Suprapubic skin (tissue), 4 donors: Measurements from ENCODE around the gene KRT73. TPM values are rescaled to one million over a fixed set of nuclear protein-coding genes. Genes with fewer than 3 reads are reported as not detected.

Experiments used
- DNase-seq, 2 donors: peaks; one replicate each; pipeline ENCODE4 v3.0.0-alpha.2; 2019; ENCODE audit warnings: low spot score in 2 of 2
- H3K27ac ChIP-seq: fragments of 200-600 bp; sonication (generic); one replicate; pipeline ENCODE4 v1.5.1; 2019
- H3K27me3 ChIP-seq: fragments of 200-600 bp; sonication (generic); one replicate; pipeline ENCODE4 v1.5.1; 2019
- H3K36me3 ChIP-seq: fragments of 200-600 bp; sonication (generic); one replicate; pipeline ENCODE4 v1.5.1; 2019
- H3K4me1 ChIP-seq: fragments of 200-600 bp; sonication (generic); one replicate; pipeline ENCODE4 v1.5.1; 2019
- H3K4me3 ChIP-seq: fragments of 200-600 bp; sonication (generic); one replicate; pipeline ENCODE4 v1.5.1; 2019; ENCODE audit warnings: mild to moderate bottlenecking
- H3K9me3 ChIP-seq: fragments of 200-600 bp; sonication (generic); one replicate; pipeline ENCODE4 v1.5.1; 2019
- EP300 ChIP-seq: sonication (generic); formaldehyde crosslinking; IDR thresholded peaks from one replicate; pipeline ENCODE4 v1.6.1; 2017; ENCODE audit warnings: antibody characterized with exemption
- POLR2A ChIP-seq, 2 donors: fragments of 450-650 bp; IDR thresholded peaks; one replicate each; pipeline ENCODE4 v1.6.1; 2017; ENCODE audit warnings: antibody characterized with exemption in 2 of 2, mild to moderate bottlenecking in 2 of 2, moderate library complexity in 2 of 2
- POLR2AphosphoS5 ChIP-seq, 3 donors: sonication (generic); formaldehyde crosslinking; IDR thresholded peaks; one replicate each; pipeline ENCODE4 v1.6.1; 2017; ENCODE audit warnings: antibody characterized with exemption in 3 of 3
- WGBS: methylation state at CpG from one replicate; pipeline ENCODE4 v1.1.5; 2018; 5-methylcytosine and 5-hydroxymethylcytosine counted together
- total RNA-seq, 4 donors: library from RNA; depleted of rRNA; stranded (reverse); fragments of >200 nt; gene quantifications; one replicate each; pipeline ENCODE4 v1.1.0, GENCODE V29; 2016
- TF ChIP-seq, protein P1 (sequence below), 2 donors: fragments of 200-600 bp in 1 of 2; fragments of 450-650 bp in 1 of 2; sonication (generic) in 1 of 2; IDR thresholded peaks; one replicate each; pipeline ENCODE4 v1.5.1; 2016 to 2019; ENCODE audit warnings: antibody characterized with exemption in 2 of 2, mild to moderate bottlenecking in 1 of 2, moderate library complexity in 1 of 2

Gene KRT73
- total RNA-seq, 4 donors from 2014 or later = 8.7 to 27.4 (median 17.5) TPM

DNA sequence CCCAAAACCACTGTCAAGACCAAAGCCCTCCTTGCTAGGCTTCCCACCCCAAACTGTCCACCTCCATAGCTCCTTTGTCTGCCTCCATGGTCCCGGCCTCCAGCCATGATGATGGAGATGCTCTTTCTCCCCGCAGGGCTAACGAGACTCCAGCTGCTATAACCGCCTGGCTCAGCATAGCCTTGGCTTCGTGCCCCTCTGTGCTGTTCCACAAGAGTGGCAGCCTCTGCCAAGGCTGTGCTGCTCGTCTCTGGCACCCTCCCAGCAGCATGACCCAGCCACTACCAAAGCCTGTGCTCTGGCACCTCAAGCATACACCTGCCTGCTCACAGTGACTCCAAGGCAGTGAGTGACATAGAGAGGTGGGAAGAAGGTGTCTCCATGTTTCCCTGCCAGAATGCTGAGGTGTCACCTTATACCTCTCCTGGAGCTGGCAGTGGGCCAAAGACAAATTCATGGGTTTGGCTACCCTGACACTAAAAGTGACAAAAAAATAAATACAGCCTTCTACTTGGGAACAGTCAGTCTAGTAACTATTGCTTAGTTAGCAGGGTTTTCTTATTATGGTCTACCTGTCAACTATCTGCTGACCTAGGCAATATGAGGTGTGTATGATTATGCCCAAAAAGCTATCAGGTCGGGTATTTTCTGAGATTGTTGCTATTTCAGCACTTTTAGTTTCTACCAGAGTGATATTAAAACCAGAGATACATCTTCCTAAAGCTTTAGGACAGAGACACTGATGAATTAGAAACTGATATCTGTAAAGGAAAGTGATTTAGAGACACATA, 16.1 kb upstream of the KRT73 start:
- no peak for TF ChIP-seq POLR2AphosphoS5 (IDR thresholded peaks at IDR 0.05)
- no peak for TF ChIP-seq POLR2A (IDR thresholded peaks at IDR 0.05)
- TF ChIP-seq EP300 = no peak
- TF ChIP-seq, protein P1, sequence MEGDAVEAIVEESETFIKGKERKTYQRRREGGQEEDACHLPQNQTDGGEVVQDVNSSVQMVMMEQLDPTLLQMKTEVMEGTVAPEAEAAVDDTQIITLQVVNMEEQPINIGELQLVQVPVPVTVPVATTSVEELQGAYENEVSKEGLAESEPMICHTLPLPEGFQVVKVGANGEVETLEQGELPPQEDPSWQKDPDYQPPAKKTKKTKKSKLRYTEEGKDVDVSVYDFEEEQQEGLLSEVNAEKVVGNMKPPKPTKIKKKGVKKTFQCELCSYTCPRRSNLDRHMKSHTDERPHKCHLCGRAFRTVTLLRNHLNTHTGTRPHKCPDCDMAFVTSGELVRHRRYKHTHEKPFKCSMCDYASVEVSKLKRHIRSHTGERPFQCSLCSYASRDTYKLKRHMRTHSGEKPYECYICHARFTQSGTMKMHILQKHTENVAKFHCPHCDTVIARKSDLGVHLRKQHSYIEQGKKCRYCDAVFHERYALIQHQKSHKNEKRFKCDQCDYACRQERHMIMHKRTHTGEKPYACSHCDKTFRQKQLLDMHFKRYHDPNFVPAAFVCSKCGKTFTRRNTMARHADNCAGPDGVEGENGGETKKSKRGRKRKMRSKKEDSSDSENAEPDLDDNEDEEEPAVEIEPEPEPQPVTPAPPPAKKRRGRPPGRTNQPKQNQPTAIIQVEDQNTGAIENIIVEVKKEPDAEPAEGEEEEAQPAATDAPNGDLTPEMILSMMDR (IDR thresholded peaks at IDR 0.05) = no peak
- 34% methylated on average over 7 of the region's 7 CpGs for WGBS
- DNase-seq = peak in 1 of 2 donors; percentile 77
- Histone ChIP-seq H3K27ac (no peak overlapping the region), H3K4me3 (no peak overlapping the region), H3K9me3 (no peaks in the 10 kb centered on the region), H3K27me3 (peaks cover 4% of the 10 kb centered on the region), H3K36me3 (no peaks in the 10 kb centered on the region), H3K4me1 (peaks cover 4% of the 10 kb centered on the region)

DNA sequence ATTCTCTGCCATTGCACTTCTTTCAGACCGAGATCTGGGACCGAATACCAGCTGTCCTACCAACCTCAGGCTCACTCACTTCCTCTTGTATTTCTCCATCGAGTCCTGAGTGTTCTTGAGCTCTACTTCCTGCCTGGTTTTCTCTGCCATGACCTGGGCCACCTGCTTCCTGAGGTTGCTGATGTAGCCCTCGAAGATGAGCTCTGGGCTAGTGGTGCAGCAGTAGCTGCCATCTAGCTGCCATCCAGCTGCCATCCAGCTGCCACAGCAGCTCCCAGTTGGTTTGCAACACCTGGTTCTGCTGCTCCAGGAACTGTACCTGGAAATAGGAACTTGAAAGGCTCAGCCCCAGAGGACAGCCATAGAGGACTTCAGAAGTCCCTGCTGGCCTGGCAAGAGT, 15.0 kb upstream of the KRT73 start:
- Histone ChIP-seq H3K36me3 (no peaks in the 10 kb centered on the region), H3K27me3 (peaks cover 2% of the 10 kb centered on the region), H3K4me3 (no peak overlapping the region), H3K4me1 (peaks cover 4% of the 10 kb centered on the region), H3K9me3 (no peaks in the 10 kb centered on the region), H3K27ac (no peak overlapping the region)
- TF ChIP-seq, protein P1 (IDR thresholded peaks at IDR 0.05) = no peak
- TF ChIP-seq POLR2A (IDR thresholded peaks at IDR 0.05) = no peak
- TF ChIP-seq EP300 = no peak
- no peak for TF ChIP-seq POLR2AphosphoS5 (IDR thresholded peaks at IDR 0.05)
- DNase-seq = no peak
- whole genome bisulfite sequencing = 68% methylated on average over 4 of the region's 4 CpGs

DNA sequence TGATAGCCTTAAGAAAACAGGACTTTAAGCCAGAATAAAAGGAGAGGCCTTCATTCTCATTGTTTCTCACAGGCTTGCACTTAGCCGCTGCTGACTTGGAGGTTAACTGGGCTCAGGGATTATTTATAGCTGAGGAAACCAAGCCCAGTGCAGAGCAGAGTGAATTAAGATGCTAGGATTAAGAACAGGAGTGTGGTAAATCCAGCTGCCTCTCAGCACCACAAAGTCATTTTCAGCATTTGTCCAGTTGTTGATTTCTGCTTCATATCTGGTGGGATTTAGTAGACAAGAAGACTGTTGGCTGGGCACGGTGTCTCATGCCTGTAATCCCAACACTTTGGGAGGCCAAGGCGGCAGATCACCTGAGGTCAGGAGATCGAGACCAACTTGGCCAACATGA, 14.3 kb upstream of the KRT73 start:
- Histone ChIP-seq H3K4me1 (peaks cover 4% of the 10 kb centered on the region), H3K4me3 (no peak overlapping the region), H3K27ac (no peak overlapping the region), H3K27me3 (no peaks in the 10 kb centered on the region), H3K9me3 (no peaks in the 10 kb centered on the region), H3K36me3 (no peaks in the 10 kb centered on the region)
- 76% methylated on average over 4 of the region's 4 CpGs for WGBS
- TF ChIP-seq POLR2A (IDR thresholded peaks at IDR 0.05) = no peak
- TF ChIP-seq, protein P1 (IDR thresholded peaks at IDR 0.05) = no peak
- no peak for TF ChIP-seq EP300
- TF ChIP-seq POLR2AphosphoS5 (IDR thresholded peaks at IDR 0.05) = no peak
- DNase-seq = no peak

DNA sequence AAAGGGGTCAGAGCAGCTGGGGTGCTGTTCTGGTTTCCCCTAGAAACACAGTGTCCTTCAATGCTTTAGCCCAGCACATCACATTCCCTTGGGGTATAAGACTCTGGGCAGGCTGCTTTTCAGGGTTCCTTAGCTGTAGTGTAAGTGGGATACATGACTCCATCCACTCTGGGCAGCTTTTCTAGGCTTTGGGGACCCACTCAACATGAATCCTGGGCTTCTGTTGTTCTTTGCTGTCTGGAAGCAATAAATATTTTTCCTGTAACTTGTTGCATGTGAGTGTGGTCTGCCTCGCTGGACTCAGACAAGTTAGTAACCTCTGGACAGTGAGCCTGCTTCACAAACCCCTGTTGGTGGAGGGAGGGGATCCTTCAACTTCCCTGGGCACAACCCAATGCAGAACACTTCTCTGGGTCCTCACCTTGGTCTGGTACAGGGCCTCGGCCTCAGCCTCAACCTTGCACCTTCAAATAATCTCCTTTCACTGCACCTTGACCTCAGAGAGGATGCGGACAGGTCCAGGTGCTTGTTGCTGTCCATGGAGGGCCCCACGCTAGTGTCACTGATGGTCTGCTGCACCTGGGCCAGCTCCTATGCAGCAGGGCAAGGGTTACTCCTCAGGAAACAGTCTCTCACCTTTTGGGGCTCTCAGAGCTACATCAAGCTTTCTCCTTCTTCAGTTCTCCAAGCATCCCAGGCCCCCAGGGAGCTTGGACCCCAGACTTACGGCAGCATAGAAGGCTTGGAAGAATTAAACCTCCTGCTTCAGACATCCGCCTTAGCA, 13.5 kb upstream of the KRT73 start:
- TF ChIP-seq POLR2A (IDR thresholded peaks at IDR 0.05) = no peak
- TF ChIP-seq, protein P1 (IDR thresholded peaks at IDR 0.05) = no peak
- TF ChIP-seq EP300 = no peak
- TF ChIP-seq POLR2AphosphoS5 (IDR thresholded peaks at IDR 0.05) = no peak

DNA sequence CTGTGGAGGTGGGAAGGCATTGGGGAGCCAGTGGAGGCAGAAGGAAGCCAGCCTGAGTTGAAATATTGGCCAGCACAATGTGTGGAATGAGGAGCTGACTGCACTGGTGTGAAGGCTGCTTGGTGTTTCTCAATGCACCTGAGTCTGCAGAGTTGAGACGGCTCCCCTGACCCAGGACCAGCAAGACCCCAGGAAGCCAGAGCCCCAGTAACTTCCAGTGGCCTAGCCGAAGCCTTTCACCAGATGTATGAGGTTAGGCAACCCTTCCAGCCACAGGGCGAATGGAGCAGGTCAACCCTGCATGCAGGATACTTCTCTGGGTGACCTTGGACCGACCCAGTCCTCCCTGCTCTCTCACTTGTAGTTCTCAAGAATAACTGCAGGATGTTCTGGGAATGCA, 12.9 kb upstream of the KRT73 start:
- peaks cover 4% of the 10 kb centered on the region for H3K4me1 ChIP-seq
- TF ChIP-seq, protein P1 (IDR thresholded peaks at IDR 0.05) = no peak
- TF ChIP-seq EP300 (no peak), POLR2AphosphoS5 (IDR thresholded peaks at IDR 0.05) (no peak), POLR2A (IDR thresholded peaks at IDR 0.05) (no peak)
- H3K4me3 ChIP-seq = no peak overlapping the region
- H3K27me3 ChIP-seq = no peaks in the 10 kb centered on the region
- H3K27ac ChIP-seq = no peak overlapping the region
- 73% methylated on average over 2 of the region's 4 CpGs for WGBS
- H3K36me3 ChIP-seq = no peaks in the 10 kb centered on the region
- H3K9me3 ChIP-seq = no peaks in the 10 kb centered on the region
- peak in 1 of 2 donors; percentile 65 for DNase-seq

More for the DNA sequence above, 13.5 kb upstream of the KRT73 start:
- H3K9me3 ChIP-seq = no peaks in the 10 kb centered on the region
- H3K27me3 ChIP-seq = no peaks in the 10 kb centered on the region
- DNase-seq = peak in 1 of 2 donors; percentile 34
- H3K4me1 ChIP-seq = peaks cover 4% of the 10 kb centered on the region
- no peak overlapping the region for H3K27ac ChIP-seq
- H3K36me3 ChIP-seq = no peaks in the 10 kb centered on the region
- H3K4me3 ChIP-seq = no peak overlapping the region
- WGBS = 88% methylated on average over 6 of the region's 6 CpGs
